HL-60 (cell line): ENCODE results near the gene ACOT12.

Source experiments
- GABPA ChIP-seq: IDR thresholded peaks from 2 replicates; pipeline ENCODE4 v1.6.1; 2012; ENCODE audit warnings: low read depth
- POLR2AphosphoS5 ChIP-seq: IDR thresholded peaks from 2 replicates; pipeline ENCODE4 v1.6.1; 2012; ENCODE audit warnings: low read depth
- TF ChIP-seq, protein P1 (sequence below): IDR thresholded peaks from one replicate; pipeline ENCODE4 v1.5.1; 2011; ENCODE audit warnings: low read length, control low read depth, inconsistent platforms; ENCODE audit not compliant: insufficient read depth
- TF ChIP-seq, protein P2 (sequence below): IDR thresholded peaks from 2 replicates; pipeline ENCODE4 v1.6.1; 2012; ENCODE audit warnings: low read depth; ENCODE audit not compliant: insufficient replicate concordance

DNA sequence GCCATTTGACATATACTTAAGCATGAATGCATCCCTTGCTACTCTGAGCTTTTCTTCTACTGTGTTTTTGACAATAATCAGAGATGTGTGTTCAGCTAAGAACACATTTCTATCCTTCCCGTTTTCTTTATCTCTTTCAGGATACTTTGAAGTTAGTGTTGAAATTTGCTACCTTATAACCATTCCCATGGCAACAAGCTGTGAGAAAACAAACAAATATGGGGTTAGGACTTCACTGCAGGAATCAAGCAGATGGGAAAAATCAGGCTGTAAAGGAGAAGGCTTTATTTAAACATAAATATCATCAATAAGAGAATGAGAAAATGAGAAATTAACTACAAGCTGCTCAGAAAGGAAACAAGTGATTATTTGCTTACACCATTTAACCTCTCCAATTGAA, 57.4 kb downstream of the ACOT12 start:
- TF ChIP-seq, protein P1, sequence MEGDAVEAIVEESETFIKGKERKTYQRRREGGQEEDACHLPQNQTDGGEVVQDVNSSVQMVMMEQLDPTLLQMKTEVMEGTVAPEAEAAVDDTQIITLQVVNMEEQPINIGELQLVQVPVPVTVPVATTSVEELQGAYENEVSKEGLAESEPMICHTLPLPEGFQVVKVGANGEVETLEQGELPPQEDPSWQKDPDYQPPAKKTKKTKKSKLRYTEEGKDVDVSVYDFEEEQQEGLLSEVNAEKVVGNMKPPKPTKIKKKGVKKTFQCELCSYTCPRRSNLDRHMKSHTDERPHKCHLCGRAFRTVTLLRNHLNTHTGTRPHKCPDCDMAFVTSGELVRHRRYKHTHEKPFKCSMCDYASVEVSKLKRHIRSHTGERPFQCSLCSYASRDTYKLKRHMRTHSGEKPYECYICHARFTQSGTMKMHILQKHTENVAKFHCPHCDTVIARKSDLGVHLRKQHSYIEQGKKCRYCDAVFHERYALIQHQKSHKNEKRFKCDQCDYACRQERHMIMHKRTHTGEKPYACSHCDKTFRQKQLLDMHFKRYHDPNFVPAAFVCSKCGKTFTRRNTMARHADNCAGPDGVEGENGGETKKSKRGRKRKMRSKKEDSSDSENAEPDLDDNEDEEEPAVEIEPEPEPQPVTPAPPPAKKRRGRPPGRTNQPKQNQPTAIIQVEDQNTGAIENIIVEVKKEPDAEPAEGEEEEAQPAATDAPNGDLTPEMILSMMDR: no peak
- TF ChIP-seq, protein P2, sequence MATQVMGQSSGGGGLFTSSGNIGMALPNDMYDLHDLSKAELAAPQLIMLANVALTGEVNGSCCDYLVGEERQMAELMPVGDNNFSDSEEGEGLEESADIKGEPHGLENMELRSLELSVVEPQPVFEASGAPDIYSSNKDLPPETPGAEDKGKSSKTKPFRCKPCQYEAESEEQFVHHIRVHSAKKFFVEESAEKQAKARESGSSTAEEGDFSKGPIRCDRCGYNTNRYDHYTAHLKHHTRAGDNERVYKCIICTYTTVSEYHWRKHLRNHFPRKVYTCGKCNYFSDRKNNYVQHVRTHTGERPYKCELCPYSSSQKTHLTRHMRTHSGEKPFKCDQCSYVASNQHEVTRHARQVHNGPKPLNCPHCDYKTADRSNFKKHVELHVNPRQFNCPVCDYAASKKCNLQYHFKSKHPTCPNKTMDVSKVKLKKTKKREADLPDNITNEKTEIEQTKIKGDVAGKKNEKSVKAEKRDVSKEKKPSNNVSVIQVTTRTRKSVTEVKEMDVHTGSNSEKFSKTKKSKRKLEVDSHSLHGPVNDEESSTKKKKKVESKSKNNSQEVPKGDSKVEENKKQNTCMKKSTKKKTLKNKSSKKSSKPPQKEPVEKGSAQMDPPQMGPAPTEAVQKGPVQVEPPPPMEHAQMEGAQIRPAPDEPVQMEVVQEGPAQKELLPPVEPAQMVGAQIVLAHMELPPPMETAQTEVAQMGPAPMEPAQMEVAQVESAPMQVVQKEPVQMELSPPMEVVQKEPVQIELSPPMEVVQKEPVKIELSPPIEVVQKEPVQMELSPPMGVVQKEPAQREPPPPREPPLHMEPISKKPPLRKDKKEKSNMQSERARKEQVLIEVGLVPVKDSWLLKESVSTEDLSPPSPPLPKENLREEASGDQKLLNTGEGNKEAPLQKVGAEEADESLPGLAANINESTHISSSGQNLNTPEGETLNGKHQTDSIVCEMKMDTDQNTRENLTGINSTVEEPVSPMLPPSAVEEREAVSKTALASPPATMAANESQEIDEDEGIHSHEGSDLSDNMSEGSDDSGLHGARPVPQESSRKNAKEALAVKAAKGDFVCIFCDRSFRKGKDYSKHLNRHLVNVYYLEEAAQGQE: no peak
- no peak for TF ChIP-seq POLR2AphosphoS5
- TF ChIP-seq GABPA: no peak
